OCI-LY1 (cell line): ENCODE data around the gene LRMDA.

Experiments
- EZH2 ChIP-seq: fragments of 200-600 bp; sonication (generic), shearing (Covaris generic); IDR thresholded peaks from 2 replicates; pipeline ENCODE4 v1.8.0; 2017; ENCODE audit warnings: borderline replicate concordance, mixed run types, mild to moderate bottlenecking, antibody characterized with exemption, low read length, moderate library complexity, mixed read lengths
- TF ChIP-seq, protein P1 (sequence below): fragments of 200-600 bp; sonication (generic), shearing (Covaris generic); IDR thresholded peaks from 2 replicates; pipeline ENCODE4 v1.5.1; 2017; ENCODE audit warnings: mild to moderate bottlenecking, antibody characterized with exemption, low read length, moderate library complexity, mixed read lengths

DNA sequence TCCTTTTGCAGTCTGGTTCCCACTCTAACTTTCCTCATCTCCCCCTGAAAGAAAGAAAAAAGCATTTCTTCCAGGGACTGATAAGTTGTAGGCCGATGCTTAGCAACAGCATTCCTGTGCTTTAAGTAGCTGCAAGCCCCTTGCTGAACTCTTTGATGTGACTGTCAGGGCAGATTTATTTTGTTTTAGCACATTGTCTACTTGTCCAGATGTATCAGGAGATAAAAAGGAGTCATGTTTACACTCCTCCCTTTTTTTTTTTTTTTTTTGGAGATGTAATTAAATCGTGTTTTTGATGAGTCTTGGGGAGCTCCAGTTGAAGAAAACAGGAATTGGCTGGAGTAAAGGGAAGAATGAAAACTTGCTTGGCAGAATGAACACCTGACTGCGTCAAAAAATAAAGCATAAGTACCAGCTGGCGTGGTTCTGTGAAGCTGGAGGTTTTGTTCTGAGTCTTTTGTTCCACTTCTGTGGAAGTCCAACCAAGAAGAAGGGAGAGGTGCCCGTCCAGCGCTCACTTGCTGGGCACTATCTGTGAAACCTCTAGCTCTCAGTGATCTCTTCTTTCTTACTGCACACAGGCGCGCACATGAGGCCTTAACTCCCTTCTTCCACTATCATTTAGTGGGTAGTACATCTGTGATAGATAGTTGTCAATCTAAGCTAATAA is 871.7 kb downstream of the LRMDA start:
- TF ChIP-seq, protein P1, sequence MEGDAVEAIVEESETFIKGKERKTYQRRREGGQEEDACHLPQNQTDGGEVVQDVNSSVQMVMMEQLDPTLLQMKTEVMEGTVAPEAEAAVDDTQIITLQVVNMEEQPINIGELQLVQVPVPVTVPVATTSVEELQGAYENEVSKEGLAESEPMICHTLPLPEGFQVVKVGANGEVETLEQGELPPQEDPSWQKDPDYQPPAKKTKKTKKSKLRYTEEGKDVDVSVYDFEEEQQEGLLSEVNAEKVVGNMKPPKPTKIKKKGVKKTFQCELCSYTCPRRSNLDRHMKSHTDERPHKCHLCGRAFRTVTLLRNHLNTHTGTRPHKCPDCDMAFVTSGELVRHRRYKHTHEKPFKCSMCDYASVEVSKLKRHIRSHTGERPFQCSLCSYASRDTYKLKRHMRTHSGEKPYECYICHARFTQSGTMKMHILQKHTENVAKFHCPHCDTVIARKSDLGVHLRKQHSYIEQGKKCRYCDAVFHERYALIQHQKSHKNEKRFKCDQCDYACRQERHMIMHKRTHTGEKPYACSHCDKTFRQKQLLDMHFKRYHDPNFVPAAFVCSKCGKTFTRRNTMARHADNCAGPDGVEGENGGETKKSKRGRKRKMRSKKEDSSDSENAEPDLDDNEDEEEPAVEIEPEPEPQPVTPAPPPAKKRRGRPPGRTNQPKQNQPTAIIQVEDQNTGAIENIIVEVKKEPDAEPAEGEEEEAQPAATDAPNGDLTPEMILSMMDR = no peak
- no peak for TF ChIP-seq EZH2
